ENCODE results near the gene ASMTL. TPM values are rescaled to one million over a fixed set of nuclear protein-coding genes. Genes with fewer than 3 reads are reported as not detected.

The ASMTL gene
- total RNA-seq: 26.6 and 27.2 TPM in 2 replicates

GRCh38 chrX:1452516-1453394, at the start of gene ASMTL:
ASMTL (minus strand) TSS chrX:1452909; CDS start chrX:1452840, 69 bp downstream.

GRCh38 chrX:1391707-1392375, 60.9 kb downstream of the ASMTL start, which contains the start of gene SLC25A6:
SLC25A6 (minus strand) TSS chrX:1392113; CDS start chrX:1392009, 104 bp downstream.

Other genes with a start within 250 kb of the ASMTL start
- not detected in 2 replicates for gene CRLF2, start 240.3 kb downstream of the ASMTL start, total RNA-seq
- gene CSF2RA, start 184.1 kb downstream of the ASMTL start, total RNA-seq: not detected in 2 replicates
- not detected in 2 replicates for gene IL3RA, start 116.1 kb downstream of the ASMTL start, total RNA-seq
- gene SLC25A6, start 60.8 kb downstream of the ASMTL start, total RNA-seq: 223 and 311 TPM in 2 replicates
- gene P2RY8, start 84.3 kb upstream of the ASMTL start, total RNA-seq: not detected in 2 replicates
- gene AKAP17A, start 138.7 kb upstream of the ASMTL start, total RNA-seq: 13.6 and 17.8 TPM in 2 replicates
- gene ASMT, start 162.2 kb upstream of the ASMTL start, total RNA-seq: not detected in 2 replicates